ENCODE results near the gene MARK2.

Gene MARK2

DNA sequence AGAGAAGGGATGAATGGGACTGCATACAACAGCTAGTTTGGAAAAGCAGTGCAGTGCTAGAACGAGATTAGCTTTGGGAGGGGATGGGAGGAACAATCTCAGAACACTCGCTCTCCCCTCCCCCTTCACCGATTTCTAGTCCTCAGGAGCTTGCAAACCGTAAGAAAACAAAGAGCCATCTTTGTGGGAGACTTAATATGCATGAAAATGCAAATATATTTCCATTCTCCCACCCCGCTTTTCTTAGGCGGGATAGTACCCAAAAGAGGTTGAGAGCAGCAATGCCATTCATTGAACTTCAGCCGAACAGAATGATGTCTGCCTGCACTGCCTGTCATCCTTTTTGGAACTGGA is 24.6 kb upstream of the MARK2 start:
- TF ChIP-seq GLIS3 (CRISPR knock-in tag; IDR thresholded peaks at IDR 0.05), result no peak
- TF ChIP-seq OSR1 (CRISPR knock-in tag; IDR thresholded peaks at IDR 0.05), result no peak
- TF ChIP-seq SNAI2 (CRISPR knock-in tag; IDR thresholded peaks at IDR 0.05), result no peak
- no peak for TF ChIP-seq ESRRG (CRISPR knock-in tag; IDR thresholded peaks at IDR 0.05)
- no peak for TF ChIP-seq RARB (CRISPR knock-in tag; IDR thresholded peaks at IDR 0.05)
- no peak for TF ChIP-seq PPARA (CRISPR knock-in tag; IDR thresholded peaks at IDR 0.05; ENCODE audit: borderline replicate concordance)
- no peak for TF ChIP-seq ZNF70 (CRISPR knock-in tag; IDR thresholded peaks at IDR 0.05)
- ATAC-seq, result peak; percentile 14; the same call in 2 of the 3 replicates

DNA sequence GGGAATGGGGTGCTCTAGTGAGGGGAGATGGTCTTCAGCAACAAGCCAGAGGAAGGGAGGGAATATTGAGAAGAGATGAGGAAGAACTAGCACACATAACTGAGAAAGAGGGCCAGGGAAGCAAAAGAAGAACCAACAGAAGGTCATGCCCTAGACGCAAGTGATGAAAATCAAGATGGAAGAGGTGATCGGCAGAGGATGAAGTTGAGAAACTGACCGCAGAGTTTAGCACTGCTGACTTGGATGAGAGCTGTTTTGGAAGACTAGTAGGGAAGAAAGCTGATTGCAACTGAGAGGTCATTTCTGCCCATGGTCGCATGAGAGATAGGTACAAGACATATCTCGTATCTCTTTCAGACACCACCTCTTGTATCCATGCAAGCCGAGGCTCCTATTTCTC is 22.7 kb upstream of the MARK2 start:
- TF ChIP-seq ZFP30 (CRISPR knock-in tag; IDR thresholded peaks at IDR 0.05), result no peak
- TF ChIP-seq SNAI2 (CRISPR knock-in tag; IDR thresholded peaks at IDR 0.05), result no peak
- no peak for TF ChIP-seq TSHZ2 (CRISPR knock-in tag; IDR thresholded peaks at IDR 0.05)
- no peak for TF ChIP-seq POU6F1 (CRISPR knock-in tag; IDR thresholded peaks at IDR 0.05; ENCODE audit: borderline replicate concordance, low read depth)
- no peak for TF ChIP-seq OSR1 (CRISPR knock-in tag; IDR thresholded peaks at IDR 0.05)
- TF ChIP-seq PATZ1 (CRISPR knock-in tag; IDR thresholded peaks at IDR 0.05; ENCODE audit: borderline replicate concordance), result no peak
- TF ChIP-seq CSRNP3 (CRISPR knock-in tag; IDR thresholded peaks at IDR 0.05), result no peak
- ATAC-seq, result no peak

GRCh38 chr11:63816732-63817131 is 22.2 kb upstream of the MARK2 start:
- no peak for TF ChIP-seq ZC3H10 (CRISPR knock-in tag; IDR thresholded peaks at IDR 0.05)
- TF ChIP-seq ESRRG (CRISPR knock-in tag; IDR thresholded peaks at IDR 0.05), result no peak
- TF ChIP-seq ISL1 (CRISPR knock-in tag; IDR thresholded peaks at IDR 0.05), result no peak
- TF ChIP-seq GLIS3 (CRISPR knock-in tag; IDR thresholded peaks at IDR 0.05), result no peak
- no peak for TF ChIP-seq SNAI2 (CRISPR knock-in tag; IDR thresholded peaks at IDR 0.05)
- TF ChIP-seq ZFP3 (CRISPR knock-in tag; IDR thresholded peaks at IDR 0.05), result no peak
- TF ChIP-seq ZNF8 (CRISPR knock-in tag; IDR thresholded peaks at IDR 0.05), result no peak
- TF ChIP-seq POU6F1 (CRISPR knock-in tag; IDR thresholded peaks at IDR 0.05; ENCODE audit: borderline replicate concordance, low read depth), result no peak

GRCh38 chr11:63817758-63818498 is 21.0 kb upstream of the MARK2 start:
- ATAC-seq, result no peak
- TF ChIP-seq ZNF8 (CRISPR knock-in tag; IDR thresholded peaks at IDR 0.05) (no peak), ISL1 (CRISPR knock-in tag; IDR thresholded peaks at IDR 0.05) (no peak), PATZ1 (CRISPR knock-in tag; IDR thresholded peaks at IDR 0.05; ENCODE audit: borderline replicate concordance) (no peak), ZNF565 (CRISPR knock-in tag; conservative IDR thresholded peaks at IDR 0.05; ENCODE audit: low read depth) (no peak)
- TF ChIP-seq, protein P1, sequence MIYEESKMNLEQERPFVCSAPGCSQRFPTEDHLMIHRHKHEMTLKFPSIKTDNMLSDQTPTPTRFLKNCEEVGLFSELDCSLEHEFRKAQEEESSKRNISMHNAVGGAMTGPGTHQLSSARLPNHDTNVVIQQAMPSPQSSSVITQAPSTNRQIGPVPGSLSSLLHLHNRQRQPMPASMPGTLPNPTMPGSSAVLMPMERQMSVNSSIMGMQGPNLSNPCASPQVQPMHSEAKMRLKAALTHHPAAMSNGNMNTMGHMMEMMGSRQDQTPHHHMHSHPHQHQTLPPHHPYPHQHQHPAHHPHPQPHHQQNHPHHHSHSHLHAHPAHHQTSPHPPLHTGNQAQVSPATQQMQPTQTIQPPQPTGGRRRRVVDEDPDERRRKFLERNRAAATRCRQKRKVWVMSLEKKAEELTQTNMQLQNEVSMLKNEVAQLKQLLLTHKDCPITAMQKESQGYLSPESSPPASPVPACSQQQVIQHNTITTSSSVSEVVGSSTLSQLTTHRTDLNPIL (CRISPR knock-in tag; IDR thresholded peaks at IDR 0.05; ENCODE audit: low read depth), result no peak

More at GRCh38 chr11:63816732-63817131, 22.2 kb upstream of the MARK2 start:
- ATAC-seq, result no peak
